ENCODE results near the gene ARRDC5.
"Not testable (repeated sequence)": the region's sequence is repeated elsewhere in the genome, so short reads cannot be mapped to it uniquely, and the experiment has no call there.

DNA sequence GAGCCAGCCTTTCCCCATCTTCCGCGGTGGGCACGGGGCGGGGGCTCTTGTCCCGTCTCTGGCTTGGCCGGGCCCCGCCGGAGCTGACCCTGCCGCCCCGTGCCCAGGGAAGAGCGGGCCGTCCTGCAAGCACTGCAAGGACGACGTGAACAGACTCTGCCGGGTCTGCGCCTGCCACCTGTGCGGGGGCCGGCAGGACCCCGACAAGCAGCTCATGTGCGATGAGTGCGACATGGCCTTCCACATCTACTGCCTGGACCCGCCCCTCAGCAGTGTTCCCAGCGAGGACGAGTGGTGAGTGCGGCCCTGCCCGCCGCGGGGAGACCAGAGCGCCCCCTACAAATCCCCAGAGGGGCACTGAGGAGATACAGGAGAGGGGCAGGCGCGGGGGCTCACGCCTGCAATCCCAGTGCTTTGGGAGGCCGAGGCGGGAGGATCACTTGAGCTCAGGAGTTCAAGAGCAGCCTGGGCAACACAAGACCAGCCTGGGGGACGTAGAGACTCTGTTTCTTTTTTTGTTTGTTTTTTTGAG is 39.0 kb upstream of the ARRDC5 start:
- TF ChIP-seq CTCF (conservative IDR thresholded peaks at IDR 0.05; ENCODE audit: low read length); EZH2phosphoT487 (IDR thresholded peaks at IDR 0.05; ENCODE audit: borderline replicate concordance): not testable (repeated sequence)

Measured in Loucy (cell line).